ENCODE measurements around the gene ZNF362. TPM values are rescaled to one million over a fixed set of nuclear protein-coding genes. Genes with fewer than 3 reads are reported as not detected.

Gene ZNF362
- polyA plus RNA-seq, 1 of the 3 experiments (the other 2 are of a cell fraction) = 17.1 TPM

DNA sequence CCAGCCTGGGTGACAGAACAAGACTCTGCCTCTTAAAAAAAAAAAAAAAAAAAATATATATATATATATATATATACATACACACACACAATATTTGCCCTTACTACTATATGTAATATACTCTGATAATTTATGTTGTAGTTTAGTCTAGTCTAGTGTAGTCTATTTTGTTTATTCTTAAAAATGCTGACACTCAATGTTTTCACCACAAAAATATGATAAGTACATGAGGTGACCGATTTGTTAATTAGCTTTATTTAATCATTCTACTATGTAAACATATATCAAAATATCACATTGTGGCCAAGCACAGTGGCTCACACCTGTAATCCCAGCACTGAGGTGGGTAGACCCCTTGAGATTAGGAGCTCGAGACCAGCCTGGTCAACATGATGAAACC lies 19.8 kb upstream of the ZNF362 start:
- no peaks in the 10 kb centered on the region for H4K20me1 ChIP-seq (ENCODE audit: insufficient read depth)
- no peaks in the 10 kb centered on the region for H3K79me2 ChIP-seq (ENCODE audit: insufficient read depth)
- H3K27ac ChIP-seq (ENCODE audit: low read depth in 2 of 2, low read length in 1 of 2) = no peak overlapping the region
- H2AFZ ChIP-seq (ENCODE audit: low read depth) = no peak overlapping the region
- no peak overlapping the region for H3K4me3 ChIP-seq (ENCODE audit: low read depth in 2 of 2, low read length in 1 of 2)
- no peaks in the 10 kb centered on the region; a peak in 1 of 4 replicates for H3K4me1 ChIP-seq (ENCODE audit: control insufficient read depth in 1 of 2, insufficient read depth in 2 of 2, low read depth in 1 of 2, low read length in 1 of 2)
- H3K9me3 ChIP-seq = no peaks in the 10 kb centered on the region
- no peak overlapping the region for H3K9ac ChIP-seq
- no peaks in the 10 kb centered on the region for H3F3A ChIP-seq (replicated peaks; ENCODE audit: insufficient read depth)
- no peaks in the 10 kb centered on the region for H3K9me2 ChIP-seq
- ChIA-PET CTCF (no interaction called here), POLR2A (interaction anchor here (1.2 kb wide), 1 partner anchor 19 kb away, joined by 3 read pairs; no protein-coding TSS in a partner anchor)
- WGBS (ENCODE audit: low lambda C conversion rate) = 70% methylated on average over 2 of the region's 2 CpGs
- no peaks in the 10 kb centered on the region for H3K36me3 ChIP-seq (replicated peaks in 1 of 2; ENCODE audit: control insufficient read depth in 1 of 2, insufficient read depth in 2 of 2, low read length in 1 of 2)
- H3K27me3 ChIP-seq (ENCODE audit: insufficient read depth) = no peaks in the 10 kb centered on the region
- no peak for TF ChIP-seq RAD21 (IDR thresholded peaks at IDR 0.05; ENCODE audit: low read length)
- no peak for TF ChIP-seq FOXJ3 (CRISPR knock-in tag; IDR thresholded peaks at IDR 0.05)
- no peak for TF ChIP-seq JUND (IDR thresholded peaks at IDR 0.05)
- TF ChIP-seq, protein P1, sequence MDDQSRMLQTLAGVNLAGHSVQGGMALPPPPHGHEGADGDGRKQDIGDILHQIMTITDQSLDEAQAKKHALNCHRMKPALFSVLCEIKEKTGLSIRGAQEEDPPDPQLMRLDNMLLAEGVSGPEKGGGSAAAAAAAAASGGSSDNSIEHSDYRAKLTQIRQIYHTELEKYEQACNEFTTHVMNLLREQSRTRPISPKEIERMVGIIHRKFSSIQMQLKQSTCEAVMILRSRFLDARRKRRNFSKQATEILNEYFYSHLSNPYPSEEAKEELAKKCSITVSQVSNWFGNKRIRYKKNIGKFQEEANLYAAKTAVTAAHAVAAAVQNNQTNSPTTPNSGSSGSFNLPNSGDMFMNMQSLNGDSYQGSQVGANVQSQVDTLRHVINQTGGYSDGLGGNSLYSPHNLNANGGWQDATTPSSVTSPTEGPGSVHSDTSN (IDR thresholded peaks at IDR 0.05) = no peak
- TF ChIP-seq, protein P2, sequence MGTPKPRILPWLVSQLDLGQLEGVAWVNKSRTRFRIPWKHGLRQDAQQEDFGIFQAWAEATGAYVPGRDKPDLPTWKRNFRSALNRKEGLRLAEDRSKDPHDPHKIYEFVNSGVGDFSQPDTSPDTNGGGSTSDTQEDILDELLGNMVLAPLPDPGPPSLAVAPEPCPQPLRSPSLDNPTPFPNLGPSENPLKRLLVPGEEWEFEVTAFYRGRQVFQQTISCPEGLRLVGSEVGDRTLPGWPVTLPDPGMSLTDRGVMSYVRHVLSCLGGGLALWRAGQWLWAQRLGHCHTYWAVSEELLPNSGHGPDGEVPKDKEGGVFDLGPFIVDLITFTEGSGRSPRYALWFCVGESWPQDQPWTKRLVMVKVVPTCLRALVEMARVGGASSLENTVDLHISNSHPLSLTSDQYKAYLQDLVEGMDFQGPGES (IDR thresholded peaks at IDR 0.05; ENCODE audit: low read depth, low read length) = no peak
- TF ChIP-seq, protein P3, sequence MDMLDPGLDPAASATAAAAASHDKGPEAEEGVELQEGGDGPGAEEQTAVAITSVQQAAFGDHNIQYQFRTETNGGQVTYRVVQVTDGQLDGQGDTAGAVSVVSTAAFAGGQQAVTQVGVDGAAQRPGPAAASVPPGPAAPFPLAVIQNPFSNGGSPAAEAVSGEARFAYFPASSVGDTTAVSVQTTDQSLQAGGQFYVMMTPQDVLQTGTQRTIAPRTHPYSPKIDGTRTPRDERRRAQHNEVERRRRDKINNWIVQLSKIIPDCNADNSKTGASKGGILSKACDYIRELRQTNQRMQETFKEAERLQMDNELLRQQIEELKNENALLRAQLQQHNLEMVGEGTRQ (IDR thresholded peaks at IDR 0.05; ENCODE audit: borderline replicate concordance, low read depth, low read length) = no peak
- no peak for TF ChIP-seq EP300 (IDR thresholded peaks at IDR 0.05; ENCODE audit: borderline replicate concordance in 1 of 2, low read depth in 1 of 2, low read length in 1 of 2)
- no peak for TF ChIP-seq RCOR1 (IDR thresholded peaks at IDR 0.05; ENCODE audit: low read length)
- TF ChIP-seq SIN3A (IDR thresholded peaks at IDR 0.05; ENCODE audit: borderline replicate concordance, low read depth, low read length) = no peak
- no peak for TF ChIP-seq TCF12 (IDR thresholded peaks at IDR 0.05)
- TF ChIP-seq RXRA (IDR thresholded peaks at IDR 0.05; ENCODE audit: borderline replicate concordance, low read depth) = no peak
- TF ChIP-seq, protein P4, sequence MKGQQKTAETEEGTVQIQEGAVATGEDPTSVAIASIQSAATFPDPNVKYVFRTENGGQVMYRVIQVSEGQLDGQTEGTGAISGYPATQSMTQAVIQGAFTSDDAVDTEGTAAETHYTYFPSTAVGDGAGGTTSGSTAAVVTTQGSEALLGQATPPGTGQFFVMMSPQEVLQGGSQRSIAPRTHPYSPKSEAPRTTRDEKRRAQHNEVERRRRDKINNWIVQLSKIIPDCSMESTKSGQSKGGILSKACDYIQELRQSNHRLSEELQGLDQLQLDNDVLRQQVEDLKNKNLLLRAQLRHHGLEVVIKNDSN (IDR thresholded peaks at IDR 0.05; ENCODE audit: borderline replicate concordance, low read depth) = no peak
- no peak for TF ChIP-seq GATA2 (CRISPR knock-in tag; IDR thresholded peaks at IDR 0.05)
- no peak for TF ChIP-seq CHD2 (IDR thresholded peaks at IDR 0.05; ENCODE audit: low read length, partially characterized antibody)
- TF ChIP-seq SMC3 (IDR thresholded peaks at IDR 0.05; ENCODE audit: low read depth, low read length) = no peak
- no peak for TF ChIP-seq NRF1 (IDR thresholded peaks at IDR 0.05; ENCODE audit: low read depth, low read length)
- no peak for TF ChIP-seq FOSL2 (IDR thresholded peaks at IDR 0.05; ENCODE audit: borderline replicate concordance, low read depth)
- TF ChIP-seq, protein P5, sequence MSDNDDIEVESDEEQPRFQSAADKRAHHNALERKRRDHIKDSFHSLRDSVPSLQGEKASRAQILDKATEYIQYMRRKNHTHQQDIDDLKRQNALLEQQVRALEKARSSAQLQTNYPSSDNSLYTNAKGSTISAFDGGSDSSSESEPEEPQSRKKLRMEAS (IDR thresholded peaks at IDR 0.05; ENCODE audit: low read depth) = no peak
- TF ChIP-seq MEF2A (IDR thresholded peaks at IDR 0.05; ENCODE audit: borderline replicate concordance, low read depth) = no peak
- TF ChIP-seq YY1 (IDR thresholded peaks at IDR 0.05; ENCODE audit: low read depth) = no peak
- H3K4me2 ChIP-seq = no peak overlapping the region
- no peak for DNase-seq

All from SK-N-SH (cell line).